H1 (cell line): ENCODE measurements around the gene CFAP100. TPM values are rescaled to one million over a fixed set of nuclear protein-coding genes. Genes with fewer than 3 reads are reported as not detected.

Experiments used
- CTCF ChIA-PET: fragments of 300-600 bp; sonication (Branson Sonifier 250); formaldehyde crosslinking; loops from one replicate; lab custom pipeline; 2021; ENCODE audit not compliant: partially characterized antibody; lab: Charles Lee
- POLR2A ChIA-PET: fragments of 300-600 bp; sonication (Branson Sonifier 250); formaldehyde crosslinking; loops from one replicate; lab custom pipeline; 2021; ENCODE audit warnings: inconsistent platforms; ENCODE audit not compliant: partially characterized antibody; lab: Charles Lee
- DNase-seq, 2 experiments: peaks; one replicate each; pipeline versions ENCODE4 v3.0.0 to v3.0.0-alpha.2; 2010 to 2022; ENCODE audit warnings: low spot score in 2 of 2, low read depth in 1 of 2, mixed read lengths in 1 of 2
- FAIRE-seq: peaks from 2 replicates; lab custom pipeline; 2011; peaks lifted over from hg19 to GRCh38; lab: Jason Lieb, UNC
- H2AFZ ChIP-seq: 2 replicates; pipeline ENCODE4 v1.8.1; 2012; ENCODE audit warnings: low read length, inconsistent platforms
- H2AK5ac ChIP-seq: 2 replicates; pipeline ENCODE4 v1.6.1; 2013; ENCODE audit warnings: low read depth, low read length
- H2BK120ac ChIP-seq: replicated peaks from 2 replicates; pipeline ENCODE3; 2013; ENCODE audit warnings: low read depth, low read length, inconsistent platforms
- H2BK12ac ChIP-seq: 2 replicates; pipeline ENCODE4 v1.6.1; 2013; ENCODE audit warnings: low read depth, low read length
- H2BK15ac ChIP-seq: 2 replicates; pipeline ENCODE4 v1.6.1; 2013; ENCODE audit warnings: low read length
- H2BK20ac ChIP-seq: 2 replicates; pipeline ENCODE4 v1.6.1; 2013; ENCODE audit warnings: low read length
- H2BK5ac ChIP-seq: 2 replicates; pipeline ENCODE4 v1.6.1; 2013; ENCODE audit warnings: low read depth, low read length
- H3K14ac ChIP-seq: 2 replicates; pipeline ENCODE4 v1.6.1; 2013; ENCODE audit warnings: inconsistent platforms; ENCODE audit not compliant: insufficient read length
- H3K18ac ChIP-seq: 2 replicates; pipeline ENCODE4 v1.6.1; 2013; ENCODE audit warnings: low read length; ENCODE audit errors: extremely low read depth
- H3K23ac ChIP-seq: 2 replicates; pipeline ENCODE4 v1.6.1; 2013; ENCODE audit warnings: inconsistent platforms; ENCODE audit not compliant: insufficient read length
- H3K23me2 ChIP-seq: 2 replicates; pipeline ENCODE4 v1.6.1; 2013; ENCODE audit warnings: low read depth, low read length
- H3K27ac ChIP-seq: 2 replicates; pipeline ENCODE4 v1.6.1; 2011; ENCODE audit warnings: low read depth, low read length, inconsistent platforms
- H3K27me3 ChIP-seq, 4 experiments: replicated peaks in 1 of 4; 1 replicate in 1 of 4; 2 replicates in 3 of 4; pipeline versions ENCODE4 v1.6.1 to v1.8.1; 2011 to 2013; ENCODE audit warnings: low read length in 3 of 4, mild to moderate bottlenecking in 3 of 4, inconsistent platforms in 2 of 4, mixed read lengths in 2 of 4, moderate library complexity in 1 of 4; ENCODE audit not compliant: control insufficient read depth in 3 of 4, insufficient read depth in 3 of 4; ENCODE audit errors: extremely low read depth in 1 of 4
- H3K36me3 ChIP-seq, 4 experiments: 2 replicates each; pipeline versions ENCODE4 v1.6.1 to v1.8.1; 2011 to 2013; ENCODE audit warnings: mild to moderate bottlenecking in 4 of 4, low read length in 3 of 4, moderate library complexity in 2 of 4, control low read depth in 1 of 4, inconsistent platforms in 1 of 4; ENCODE audit not compliant: insufficient read depth in 4 of 4, control insufficient read depth in 2 of 4
- H3K4ac ChIP-seq: replicated peaks from 2 replicates; pipeline ENCODE3; 2013; ENCODE audit warnings: low read length, low read depth, mixed read lengths, inconsistent platforms; ENCODE audit not compliant: insufficient read length
- H3K4me1 ChIP-seq, 4 experiments: replicated peaks in 1 of 4; 1 replicate in 1 of 4; 2 replicates in 3 of 4; pipeline versions ENCODE4 v1.6.1 to v1.8.1; 2011 to 2013; ENCODE audit warnings: low read length in 3 of 4, inconsistent platforms in 2 of 4, mixed read lengths in 1 of 4; ENCODE audit not compliant: insufficient read depth in 4 of 4, control insufficient read depth in 3 of 4
- H3K4me2 ChIP-seq, 2 experiments: 2 replicates each; pipeline versions ENCODE4 v1.6.1 to v1.8.1; 2011 to 2013; ENCODE audit warnings: low read depth in 2 of 2, low read length in 2 of 2, control low read depth in 1 of 2, inconsistent platforms in 1 of 2, mild to moderate bottlenecking in 1 of 2; ENCODE audit not compliant: insufficient read depth in 1 of 2
- H3K4me3 ChIP-seq, 4 experiments: fragments of 200-600, 300-600 bp in 1 of 4; sonication (generic), shearing (Covaris generic), sonication (Bioruptor Twin) in 1 of 4; 2 replicates each; pipeline versions ENCODE4 v1.5.1 to v1.8.1; 2011 to 2016; ENCODE audit warnings: low read length in 4 of 4, low read depth in 3 of 4, control low read depth in 2 of 4, inconsistent platforms in 2 of 4, mild to moderate bottlenecking in 2 of 4, mixed read lengths in 1 of 4, moderate library complexity in 1 of 4; ENCODE audit not compliant: insufficient read depth in 2 of 4; ENCODE audit errors: extremely low read depth in 1 of 4
- H3K56ac ChIP-seq: replicated peaks from 2 replicates; pipeline ENCODE3; 2013; ENCODE audit warnings: low read depth, mild to moderate bottlenecking, mixed read lengths, low read length, inconsistent platforms; ENCODE audit not compliant: insufficient read length
- H3K79me1 ChIP-seq: 2 replicates; pipeline ENCODE4 v1.6.1; 2013; ENCODE audit warnings: low read depth, low read length, control low read depth
- H3K79me2 ChIP-seq, 2 experiments: 2 replicates each; pipeline versions ENCODE4 v1.6.1 to v1.8.1; 2012 to 2013; ENCODE audit warnings: low read length in 2 of 2, mild to moderate bottlenecking in 2 of 2, inconsistent platforms in 1 of 2; ENCODE audit not compliant: insufficient read depth in 2 of 2, control insufficient read depth in 1 of 2
- H3K9ac ChIP-seq, 4 experiments: replicated peaks in 1 of 4; 1 replicate in 1 of 4; 2 replicates in 3 of 4; pipeline versions ENCODE4 v1.6.1 to v1.8.1; 2011 to 2013; ENCODE audit warnings: low read depth in 3 of 4, low read length in 3 of 4, control low read depth in 2 of 4, mild to moderate bottlenecking in 2 of 4, moderate library complexity in 2 of 4, inconsistent platforms in 1 of 4; ENCODE audit errors: extremely low read depth in 1 of 4
- H3K9me3 ChIP-seq, 2 experiments: 2 replicates each; pipeline versions ENCODE4 v1.6.1 to v1.8.1; 2012 to 2013; ENCODE audit warnings: mild to moderate bottlenecking in 2 of 2, moderate library complexity in 2 of 2, control low read depth in 1 of 2, inconsistent platforms in 1 of 2, low read depth in 1 of 2, low read length in 1 of 2, mixed read lengths in 1 of 2; ENCODE audit not compliant: insufficient read depth in 2 of 2
- H4K20me1 ChIP-seq, 2 experiments: replicated peaks in 1 of 2; 2 replicates each; pipeline versions ENCODE3 to v1.8.1; 2011 to 2013; ENCODE audit warnings: inconsistent platforms in 2 of 2, low read length in 2 of 2, mild to moderate bottlenecking in 1 of 2; ENCODE audit not compliant: insufficient read depth in 2 of 2, control insufficient read depth in 1 of 2
- H4K5ac ChIP-seq: 2 replicates; pipeline ENCODE4 v1.6.1; 2013; ENCODE audit warnings: low read length, low read depth, mixed read lengths, inconsistent platforms; ENCODE audit not compliant: insufficient read length
- H4K8ac ChIP-seq: 2 replicates; pipeline ENCODE4 v1.8.0; 2013; ENCODE audit warnings: mild to moderate bottlenecking, moderate library complexity, low read length, inconsistent platforms; ENCODE audit not compliant: insufficient read depth; ENCODE audit errors: extremely low read depth
- H4K91ac ChIP-seq: replicated peaks from 2 replicates; pipeline ENCODE3; 2013; ENCODE audit warnings: low read length, mixed read lengths, inconsistent platforms; ENCODE audit not compliant: insufficient read length
- CBX8 ChIP-seq: fragments of 300-800, 300-1000 bp; sonication (generic); IDR thresholded peaks from 2 replicates; pipeline ENCODE4 v1.7.1; 2016; ENCODE audit warnings: low read depth, low read length, borderline replicate concordance
- CEBPB ChIP-seq: IDR thresholded peaks from 2 replicates; pipeline ENCODE4 v1.6.1; 2012; ENCODE audit warnings: low read depth, low read length
- NANOG ChIP-seq: IDR thresholded peaks from 2 replicates; pipeline ENCODE4 v1.6.1; 2011; ENCODE audit warnings: low read length, low read depth, mild to moderate bottlenecking, inconsistent platforms; ENCODE audit not compliant: insufficient read depth, poor library complexity, severe bottlenecking
- POLR2AphosphoS5 ChIP-seq: IDR thresholded peaks from 2 replicates; pipeline ENCODE4 v1.6.1; 2011; ENCODE audit warnings: low read depth, low read length
- POU5F1 ChIP-seq: IDR thresholded peaks from 2 replicates; pipeline ENCODE4 v1.6.1; 2011; ENCODE audit warnings: low read depth, mild to moderate bottlenecking, low read length, moderate library complexity
- SIRT6 ChIP-seq: IDR thresholded peaks from one replicate; pipeline ENCODE4 v1.7.1; 2012; ENCODE audit warnings: low read length, inconsistent platforms
- SP1 ChIP-seq: IDR thresholded peaks from 2 replicates; pipeline ENCODE4 v1.6.1; 2011; ENCODE audit warnings: low read depth, low read length
- SP2 ChIP-seq: IDR thresholded peaks from 2 replicates; pipeline ENCODE4 v1.6.1; 2012; ENCODE audit warnings: mild to moderate bottlenecking, low read length, inconsistent platforms
- SUZ12 ChIP-seq: fragments of 200-600 bp; sonication (generic); IDR thresholded peaks from 2 replicates; pipeline ENCODE4 v1.6.1; 2012; ENCODE audit warnings: mild to moderate bottlenecking, inconsistent platforms, low read length, moderate library complexity, mixed read lengths
- TAF7 ChIP-seq: optimal IDR thresholded peaks from 2 replicates; pipeline ENCODE3; 2011; ENCODE audit warnings: low read depth, mild to moderate bottlenecking, inconsistent platforms, low read length, moderate library complexity, borderline replicate concordance
- TEAD4 ChIP-seq: IDR thresholded peaks from 2 replicates; pipeline ENCODE4 v1.6.1; 2012; ENCODE audit warnings: low read depth, low read length, inconsistent platforms, mixed read lengths
- WGBS, 2 experiments: shearing (Covaris generic) in 1 of 2; methylation state at CpG; one replicate each; pipeline versions ENCODE4 v1.1.6 to v1.1.7; 2013 to 2015; ENCODE audit warnings: low lambda C conversion rate in 2 of 2, mixed read lengths in 2 of 2, inconsistent platforms in 1 of 2, low coverage in 1 of 2, missing lambda C conversion rate in 1 of 2; ENCODE audit not compliant: insufficient replicate concordance in 2 of 2, insufficient coverage in 1 of 2, insufficient read length in 1 of 2; ENCODE audit errors: extremely low coverage in 1 of 2, missing lambda C conversion rate in 1 of 2; 5-methylcytosine and 5-hydroxymethylcytosine counted together
- polyA plus RNA-seq, 7 experiments: library from polyadenylated mRNA; depleted of rRNA in 3 of 7; stranded (reverse) in 5 of 7; unstranded in 2 of 7; fragments of >200 nt in 5 of 7; fragments of 200-250 nt in 2 of 7; gene quantifications; 1 replicate in 5 of 7; 2 replicates in 1 of 7; 4 replicates in 1 of 7; pipeline versions ENCODE4 v1.2.1 to v1.2.3, GENCODE V29; 2011 to 2013; ENCODE audit warnings: missing spikeins in 2 of 7, mixed read lengths in 2 of 7
- total RNA-seq: library from RNA; stranded (reverse); fragmentation: NEBNext Ultra II Directional; extraction: Animal tissue kit (Norgen Biotek cat#: 25700); gene quantifications from 2 replicates; pipeline ENCODE4 v1.2.1, GENCODE V29; 2021
- TF ChIP-seq, protein P1 (sequence below): IDR thresholded peaks from 2 replicates; pipeline ENCODE4 v1.6.1; 2012; ENCODE audit warnings: inconsistent platforms
- TF ChIP-seq, protein P2 (sequence below): IDR thresholded peaks from 2 replicates; pipeline ENCODE4 v1.6.1; 2011; ENCODE audit warnings: low read length, improper control_type of control experiment

CFAP100 gene
- total and polyA plus RNA-seq, 2 of the 8 experiments (the other 6 are each of a cell fraction or from before 2014, with no cell fraction given), result 0.17 TPM; not detected in 1

DNA sequence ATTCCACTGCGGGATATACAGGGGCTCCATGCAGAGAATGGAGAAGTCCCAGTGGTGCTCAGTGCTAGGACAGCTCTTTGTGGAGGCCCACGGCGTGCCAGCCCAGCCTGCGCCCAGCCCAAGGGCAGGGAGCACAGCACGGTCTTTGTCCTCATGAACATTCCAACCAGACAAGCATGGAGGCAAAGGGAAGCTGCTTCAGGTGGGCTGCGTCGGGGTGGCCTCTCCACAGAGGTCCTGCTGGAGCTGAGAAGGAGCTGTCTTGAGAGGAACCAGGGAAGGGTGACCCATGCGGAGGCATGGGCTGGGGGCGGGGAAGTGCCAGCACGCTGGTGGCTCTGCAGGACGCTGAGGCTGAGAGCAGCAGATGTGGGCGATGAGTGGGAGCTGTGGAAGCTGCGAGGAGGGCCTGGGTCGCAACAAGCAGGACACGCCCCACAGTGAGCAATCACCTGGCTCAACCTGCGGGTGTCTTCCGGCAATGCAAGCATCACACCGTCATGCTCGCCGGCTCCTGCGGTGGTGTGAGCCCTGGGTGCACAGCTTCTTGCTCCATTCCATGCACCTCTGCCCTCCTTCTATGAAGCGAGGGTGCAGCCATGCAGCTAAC lies 23.5 kb upstream of the CFAP100 start:
- Histone ChIP-seq H3K56ac (no peak overlapping the region), H4K8ac (no peak overlapping the region; the same call in 1 of the 2 replicates), H3K79me2 (no peaks in the 10 kb centered on the region), H3K18ac (no peak overlapping the region), H3K27ac (no peak overlapping the region), H2BK15ac (no peak overlapping the region), H3K9me3 (peaks cover 0 to 4% of the 10 kb centered on the region in 2 experiments; a peak in 1 of 4 replicates), H2BK12ac (no peak overlapping the region), H4K5ac (no peak overlapping the region), H2BK20ac (no peak overlapping the region), H2BK5ac (no peak overlapping the region), H3K4me1 (no peaks in the 10 kb centered on the region; a peak in 2 of 7 replicates), H3K79me1 (no peaks in the 10 kb centered on the region), H4K91ac (no peak overlapping the region), H3K23me2 (no peaks in the 10 kb centered on the region), H3K27me3 (no peaks in the 10 kb centered on the region), H3K36me3 (no peaks in the 10 kb centered on the region), H2AFZ (no peak overlapping the region), H3K9ac (no peak overlapping the region), H3K4me3 (no peak overlapping the region), H4K20me1 (no peaks in the 10 kb centered on the region), H3K4me2 (no peak overlapping the region), H3K23ac (no peak overlapping the region), H3K4ac (no peak overlapping the region), H3K14ac (no peak overlapping the region), H2AK5ac (no peak overlapping the region), H2BK120ac (no peak overlapping the region)
- no peak for FAIRE-seq
- ChIA-PET CTCF (interaction anchor here (0.6 to 1.3 kb wide), 6 partner anchors 8 to 126 kb away, joined by 3 to 5 read pairs (median 3); no protein-coding TSS in a partner anchor), POLR2A (no interaction called here)
- DNase-seq, result no peak
- WGBS, 2 experiments, result 95% methylated on average over 22 of the region's 22 CpGs; no CpG with 5 or more reads in 1 of the 2 experiments
- TF ChIP-seq NANOG, result no peak
- TF ChIP-seq, protein P1, sequence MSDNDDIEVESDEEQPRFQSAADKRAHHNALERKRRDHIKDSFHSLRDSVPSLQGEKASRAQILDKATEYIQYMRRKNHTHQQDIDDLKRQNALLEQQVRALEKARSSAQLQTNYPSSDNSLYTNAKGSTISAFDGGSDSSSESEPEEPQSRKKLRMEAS, result no peak
- no peak for TF ChIP-seq SUZ12
- TF ChIP-seq TAF7, result no peak
- no peak for TF ChIP-seq POU5F1
- TF ChIP-seq, protein P2, sequence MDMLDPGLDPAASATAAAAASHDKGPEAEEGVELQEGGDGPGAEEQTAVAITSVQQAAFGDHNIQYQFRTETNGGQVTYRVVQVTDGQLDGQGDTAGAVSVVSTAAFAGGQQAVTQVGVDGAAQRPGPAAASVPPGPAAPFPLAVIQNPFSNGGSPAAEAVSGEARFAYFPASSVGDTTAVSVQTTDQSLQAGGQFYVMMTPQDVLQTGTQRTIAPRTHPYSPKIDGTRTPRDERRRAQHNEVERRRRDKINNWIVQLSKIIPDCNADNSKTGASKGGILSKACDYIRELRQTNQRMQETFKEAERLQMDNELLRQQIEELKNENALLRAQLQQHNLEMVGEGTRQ, result no peak
- TF ChIP-seq TEAD4, result no peak
- TF ChIP-seq POLR2AphosphoS5, result no peak
- TF ChIP-seq CEBPB, result no peak
- TF ChIP-seq SP2, result no peak
- TF ChIP-seq CBX8, result no peak
- TF ChIP-seq SP1, result no peak
- TF ChIP-seq SIRT6, result no peak
